Keratinocyte (primary cell): ENCODE measurements around the gene CTNNA3. TPM values are rescaled to one million over a fixed set of nuclear protein-coding genes. Genes with fewer than 3 reads are reported as not detected.

ENCODE experiments used
- DNase-seq: peaks from one replicate; pipeline ENCODE4 v3.0.0-alpha.2; 2011; ENCODE audit warnings: low read depth, missing footprints, low spot score
- FAIRE-seq: peaks from 2 replicates; lab custom pipeline; 2011; peaks lifted over from hg19 to GRCh38; lab: Jason Lieb, UNC
- H2AFZ ChIP-seq: 2 replicates; pipeline ENCODE4 v1.6.0; 2012; ENCODE audit warnings: low read length, control low read depth, inconsistent platforms; ENCODE audit not compliant: control insufficient read depth
- H3K27ac ChIP-seq: 2 replicates; pipeline ENCODE4 v1.5.1; 2011; ENCODE audit warnings: low read length; ENCODE audit not compliant: control insufficient read depth, insufficient read depth
- H3K27me3 ChIP-seq: 3 replicates; pipeline ENCODE4 v1.6.0; 2011; ENCODE audit warnings: low read length; ENCODE audit not compliant: control insufficient read depth, insufficient read depth; ENCODE audit errors: extremely low read depth
- H3K36me3 ChIP-seq, 2 experiments: 2 replicates in 1 of 2; 3 replicates in 1 of 2; pipeline ENCODE4 v1.5.1; 2011; ENCODE audit warnings: low read length in 2 of 2, mild to moderate bottlenecking in 1 of 2; ENCODE audit not compliant: control insufficient read depth in 2 of 2, insufficient read depth in 2 of 2; ENCODE audit errors: extremely low read depth in 1 of 2
- H3K4me1 ChIP-seq: 3 replicates; pipeline ENCODE4 v1.5.1; 2011; ENCODE audit warnings: low read length; ENCODE audit not compliant: control insufficient read depth, insufficient read depth; ENCODE audit errors: extremely low read depth
- H3K4me2 ChIP-seq: 3 replicates; pipeline ENCODE4 v1.6.0; 2011; ENCODE audit warnings: low read depth, low read length; ENCODE audit not compliant: control insufficient read depth, insufficient read depth; ENCODE audit errors: extremely low read depth
- H3K4me3 ChIP-seq, 3 experiments: fragments of 200-600 bp in 1 of 3; sonication (generic) in 1 of 3; 2 replicates in 2 of 3; 3 replicates in 1 of 3; pipeline ENCODE4 v1.5.1; 2011 to 2016; ENCODE audit warnings: low read length in 3 of 3, mild to moderate bottlenecking in 3 of 3, control low read depth in 2 of 3, inconsistent platforms in 1 of 3, low read depth in 1 of 3, mixed read lengths in 1 of 3, mixed run types in 1 of 3, moderate library complexity in 1 of 3; ENCODE audit not compliant: control insufficient read depth in 2 of 3, insufficient read depth in 2 of 3; ENCODE audit errors: extremely low read depth in 1 of 3
- H3K79me2 ChIP-seq: 2 replicates; pipeline ENCODE4 v1.6.0; 2012; ENCODE audit warnings: low read length; ENCODE audit not compliant: control insufficient read depth, insufficient read depth
- H3K9ac ChIP-seq: 3 replicates; pipeline ENCODE4 v1.6.0; 2011; ENCODE audit warnings: low read length; ENCODE audit not compliant: control insufficient read depth, insufficient read depth; ENCODE audit errors: extremely low read depth
- H3K9me1 ChIP-seq: 3 replicates; pipeline ENCODE4 v1.6.0; 2011; ENCODE audit warnings: low read length; ENCODE audit not compliant: control insufficient read depth, insufficient read depth; ENCODE audit errors: extremely low read depth
- H3K9me3 ChIP-seq: 2 replicates; pipeline ENCODE4 v1.5.1; 2012; ENCODE audit warnings: low read depth, low read length; ENCODE audit not compliant: control insufficient read depth
- H4K20me1 ChIP-seq: 3 replicates; pipeline ENCODE4 v1.6.0; 2011; ENCODE audit warnings: low read length; ENCODE audit not compliant: control insufficient read depth, insufficient read depth; ENCODE audit errors: extremely low read depth
- EZH2 ChIP-seq: IDR thresholded peaks from one replicate; pipeline ENCODE4 v1.6.1; 2012; ENCODE audit warnings: inconsistent platforms, mild to moderate bottlenecking, low read length, moderate library complexity
- dilution Hi-C: fragments of 300-500 bp; cut with MboI; formaldehyde crosslinking; loops from one replicate; pipeline ENCODE4 v1.7.0; 2020; ENCODE audit warnings: low sequenced_read_pairs; ENCODE audit not compliant: extremely low pct_ligation_motif_present
- polyA plus RNA-seq, 5 experiments: library from polyadenylated mRNA; depleted of rRNA in 3 of 5; stranded (reverse) in 3 of 5; stranded (forward) in 1 of 5; unstranded in 1 of 5; fragments of >200 nt; gene quantifications; 1 replicate in 1 of 5; 2 replicates in 3 of 5; 3 replicates in 1 of 5; pipeline versions ENCODE4 v1.2.1 to v1.2.3, GENCODE V29; 2011 to 2012; ENCODE audit warnings: missing spikeins in 2 of 5, low read depth in 1 of 5, low replicate concordance in 1 of 5
- TF ChIP-seq, protein P1 (sequence below), 3 experiments: IDR thresholded peaks in 1 of 3; conservative IDR thresholded peaks in 1 of 3; optimal IDR thresholded peaks in 1 of 3; 2 replicates in 2 of 3; 3 replicates in 1 of 3; pipeline versions ENCODE3 to v1.5.1; 2011; ENCODE audit warnings: low read length in 3 of 3, mild to moderate bottlenecking in 3 of 3, moderate library complexity in 2 of 3, control low read depth in 1 of 3, inconsistent platforms in 1 of 3; ENCODE audit not compliant: insufficient read depth in 2 of 3; ENCODE audit errors: extremely low read depth in 1 of 3

CTNNA3 gene
- polyA plus RNA-seq, 1 donor (not counting 4 experiments of a cell fraction or from before 2014, with no cell fraction given) = 0.01 TPM

DNA sequence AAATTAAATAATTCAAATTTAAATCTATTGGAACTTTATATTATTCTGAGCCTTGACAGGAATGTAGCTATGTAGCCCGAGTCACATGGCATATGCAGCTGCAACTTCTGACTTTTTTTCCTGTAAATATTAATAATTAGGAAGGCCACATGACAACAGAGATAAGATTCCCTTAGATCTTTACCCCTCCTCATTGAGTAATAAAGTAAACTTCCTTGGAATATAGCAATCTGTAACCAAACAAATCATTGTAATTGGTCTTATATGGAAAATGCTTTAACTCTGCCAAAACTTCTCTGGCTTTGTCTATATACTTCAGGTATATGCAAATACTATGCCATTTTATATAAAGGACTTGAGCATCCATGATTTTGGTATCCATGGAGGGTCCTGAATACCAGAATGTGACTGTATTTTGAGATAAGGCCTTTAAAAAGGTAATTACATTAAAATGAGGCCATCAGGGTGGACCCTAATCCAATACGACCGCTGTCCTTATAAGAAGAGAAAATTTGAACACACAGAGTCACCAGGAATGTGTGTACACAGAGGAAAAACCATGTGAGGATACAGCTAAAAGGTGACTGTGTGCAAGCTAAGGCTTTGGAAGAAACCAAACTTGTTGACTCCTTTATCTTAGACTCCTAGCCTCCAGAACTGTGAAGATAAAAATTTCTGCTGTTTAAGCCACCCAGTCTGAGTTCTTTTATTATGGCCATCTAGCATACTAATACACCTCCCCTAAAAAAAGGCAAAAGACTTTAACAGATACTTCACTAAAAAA is 222.0 kb downstream of the CTNNA3 start:
- Histone ChIP-seq H4K20me1 (no peaks in the 10 kb centered on the region), H3K27me3 (no peaks in the 10 kb centered on the region), H3K36me3 (no peaks in the 10 kb centered on the region), H2AFZ (no peak overlapping the region), H3K4me3 (no peak overlapping the region), H3K4me2 (no peak overlapping the region), H3K9me3 (peaks cover 2% of the 10 kb centered on the region), H3K9me1 (no peaks in the 10 kb centered on the region), H3K27ac (no peak overlapping the region), H3K4me1 (no peaks in the 10 kb centered on the region), H3K9ac (no peak overlapping the region), H3K79me2 (no peaks in the 10 kb centered on the region)
- no peak for FAIRE-seq
- TF ChIP-seq, protein P1, sequence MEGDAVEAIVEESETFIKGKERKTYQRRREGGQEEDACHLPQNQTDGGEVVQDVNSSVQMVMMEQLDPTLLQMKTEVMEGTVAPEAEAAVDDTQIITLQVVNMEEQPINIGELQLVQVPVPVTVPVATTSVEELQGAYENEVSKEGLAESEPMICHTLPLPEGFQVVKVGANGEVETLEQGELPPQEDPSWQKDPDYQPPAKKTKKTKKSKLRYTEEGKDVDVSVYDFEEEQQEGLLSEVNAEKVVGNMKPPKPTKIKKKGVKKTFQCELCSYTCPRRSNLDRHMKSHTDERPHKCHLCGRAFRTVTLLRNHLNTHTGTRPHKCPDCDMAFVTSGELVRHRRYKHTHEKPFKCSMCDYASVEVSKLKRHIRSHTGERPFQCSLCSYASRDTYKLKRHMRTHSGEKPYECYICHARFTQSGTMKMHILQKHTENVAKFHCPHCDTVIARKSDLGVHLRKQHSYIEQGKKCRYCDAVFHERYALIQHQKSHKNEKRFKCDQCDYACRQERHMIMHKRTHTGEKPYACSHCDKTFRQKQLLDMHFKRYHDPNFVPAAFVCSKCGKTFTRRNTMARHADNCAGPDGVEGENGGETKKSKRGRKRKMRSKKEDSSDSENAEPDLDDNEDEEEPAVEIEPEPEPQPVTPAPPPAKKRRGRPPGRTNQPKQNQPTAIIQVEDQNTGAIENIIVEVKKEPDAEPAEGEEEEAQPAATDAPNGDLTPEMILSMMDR (optimal IDR thresholded peaks at IDR 0.05 in 1 of 3, IDR thresholded peaks at IDR 0.05 in 1 of 3, conservative IDR thresholded peaks at IDR 0.05 in 1 of 3; ENCODE audit: extremely low read depth in 1 of 3, insufficient read depth in 2 of 3, low read length in 3 of 3) = no peak
- TF ChIP-seq EZH2 = no peak
- DNase-seq = no peak
- dilution Hi-C loops = no loop called here

DNA sequence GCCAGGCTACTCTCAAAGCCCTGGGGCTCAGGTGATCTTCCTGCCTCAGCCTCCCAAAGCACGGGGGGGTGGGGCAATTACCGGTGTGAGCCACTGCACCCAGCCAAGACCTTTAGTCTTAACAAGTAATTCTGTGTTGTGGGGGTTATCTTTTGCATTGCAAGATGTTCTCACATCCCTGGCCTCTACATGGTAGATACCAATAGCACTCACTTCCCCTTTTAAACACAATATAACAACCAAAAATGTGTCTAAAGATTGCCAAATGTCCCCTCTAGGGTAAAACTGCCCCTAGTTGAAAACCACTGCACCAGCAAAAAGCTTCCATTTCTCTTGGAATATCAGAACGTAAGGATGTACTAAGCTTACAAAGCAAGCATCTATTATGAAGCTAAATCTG is 225.0 kb downstream of the CTNNA3 start:
- no peaks in the 10 kb centered on the region for H3K79me2 ChIP-seq
- H3K4me2 ChIP-seq = no peak overlapping the region
- no peaks in the 10 kb centered on the region for H3K36me3 ChIP-seq
- no peaks in the 10 kb centered on the region for H3K27me3 ChIP-seq
- H3K9me1 ChIP-seq = no peaks in the 10 kb centered on the region
- FAIRE-seq (no peak), DNase-seq (no peak)
- dilution Hi-C loops = no loop called here
- H3K9ac ChIP-seq = no peak overlapping the region
- H3K4me3 ChIP-seq = no peak overlapping the region
- no peaks in the 10 kb centered on the region for H4K20me1 ChIP-seq
- no peak overlapping the region for H2AFZ ChIP-seq
- H3K9me3 ChIP-seq = no peaks in the 10 kb centered on the region
- no peak overlapping the region for H3K27ac ChIP-seq
- no peaks in the 10 kb centered on the region for H3K4me1 ChIP-seq
- TF ChIP-seq EZH2 = no peak
- TF ChIP-seq, protein P1 (optimal IDR thresholded peaks at IDR 0.05 in 1 of 3, IDR thresholded peaks at IDR 0.05 in 1 of 3, conservative IDR thresholded peaks at IDR 0.05 in 1 of 3; ENCODE audit: extremely low read depth in 1 of 3, insufficient read depth in 2 of 3, low read length in 3 of 3) = no peak
